Measurements from ENCODE around the gene PTPRCAP. TPM values are rescaled to one million over a fixed set of nuclear protein-coding genes. Genes with fewer than 3 reads are reported as not detected.

Gene PTPRCAP
- total and polyA plus RNA-seq, 4 donors, result 8.8 to 19.0 (median 12.3) TPM

- H3K27me3 ChIP-seq (ENCODE audit: control insufficient read depth in 3 of 3, insufficient read depth in 3 of 3, low read length in 2 of 3), result no peaks in the 10 kb centered on the region
- H3K27ac ChIP-seq (ENCODE audit: low read depth in 1 of 2, low read length in 1 of 2), result no peak overlapping the region
- no peak for ATAC-seq (ENCODE audit: insufficient read depth, low FRiP score)
- TF ChIP-seq CTCF (IDR thresholded peaks at IDR 0.05; ENCODE audit: control extremely low read depth, extremely low read depth), result no peak
- H3K36me3 ChIP-seq (ENCODE audit: control insufficient read depth in 4 of 4, insufficient read depth in 4 of 4, low read length in 4 of 4), result no peaks in the 10 kb centered on the region
- H3K9me3 ChIP-seq (ENCODE audit: control insufficient read depth in 4 of 4, insufficient read depth in 3 of 4, low read length in 3 of 4), result no peaks in the 10 kb centered on the region
- no peak overlapping the region for H3K4me3 ChIP-seq
- peaks cover 0 to 23% (median 5%) of the 10 kb centered on the region in 5 donors for H3K4me1 ChIP-seq (ENCODE audit: control insufficient read depth in 5 of 5, insufficient read depth in 5 of 5, low read length in 5 of 5)
- no peak for DNase-seq
- WGBS, 2 donors, result 87 to 90% methylated on average over 34 of the region's 34 CpGs
- no peak overlapping the region for H3K9ac ChIP-seq (ENCODE audit: insufficient read depth in 1 of 2, low read length in 2 of 2)
Observed at GRCh38 chr11:67423891-67424613, 13.4 kb downstream of the PTPRCAP start.

GRCh38 chr11:67423466-67423865, 14.0 kb downstream of the PTPRCAP start:
- no peak overlapping the region for H3K4me3 ChIP-seq
- H3K27ac ChIP-seq (ENCODE audit: low read depth in 1 of 2, low read length in 1 of 2), result no peak overlapping the region
- H3K36me3 ChIP-seq (ENCODE audit: control insufficient read depth in 4 of 4, insufficient read depth in 4 of 4, low read length in 4 of 4), result no peaks in the 10 kb centered on the region
- ATAC-seq (ENCODE audit: insufficient read depth, low FRiP score), result no peak
- H3K9me3 ChIP-seq (ENCODE audit: control insufficient read depth in 4 of 4, insufficient read depth in 3 of 4, low read length in 3 of 4), result no peaks in the 10 kb centered on the region
- no peak for TF ChIP-seq CTCF (IDR thresholded peaks at IDR 0.05; ENCODE audit: control extremely low read depth, extremely low read depth)
- no peaks in the 10 kb centered on the region for H3K27me3 ChIP-seq (ENCODE audit: control insufficient read depth in 3 of 3, insufficient read depth in 3 of 3, low read length in 2 of 3)
- no peak for DNase-seq
- peaks cover 0 to 24% (median 5%) of the 10 kb centered on the region in 5 donors for H3K4me1 ChIP-seq (ENCODE audit: control insufficient read depth in 5 of 5, insufficient read depth in 5 of 5, low read length in 5 of 5)
- H3K9ac ChIP-seq (ENCODE audit: insufficient read depth in 1 of 2, low read length in 2 of 2), result no peak overlapping the region
- 96 to 98% methylated on average over 13 of the region's 13 CpGs for WGBS, 2 donors

- 61 to 65% methylated on average over 6 of the region's 6 CpGs for WGBS, 2 donors
- Histone ChIP-seq H3K36me3 (ENCODE audit: control insufficient read depth in 4 of 4, insufficient read depth in 4 of 4, low read length in 4 of 4) (no peaks in the 10 kb centered on the region), H3K27ac (ENCODE audit: low read depth in 1 of 2, low read length in 1 of 2) (no peak overlapping the region), H3K4me3 (no peak overlapping the region), H3K4me1 (ENCODE audit: control insufficient read depth in 5 of 5, insufficient read depth in 5 of 5, low read length in 5 of 5) (peaks cover 0 to 30% (median 5%) of the 10 kb centered on the region in 5 donors), H3K9me3 (ENCODE audit: control insufficient read depth in 4 of 4, insufficient read depth in 3 of 4, low read length in 3 of 4) (no peaks in the 10 kb centered on the region), H3K9ac (ENCODE audit: insufficient read depth in 1 of 2, low read length in 2 of 2) (no peak overlapping the region), H3K27me3 (ENCODE audit: control insufficient read depth in 3 of 3, insufficient read depth in 3 of 3, low read length in 2 of 3) (no peaks in the 10 kb centered on the region)
- DNase-seq, result no peak
- no peak for ATAC-seq (ENCODE audit: insufficient read depth, low FRiP score)
- no peak for TF ChIP-seq CTCF (IDR thresholded peaks at IDR 0.05; ENCODE audit: control extremely low read depth, extremely low read depth)
Observed at GRCh38 chr11:67422891-67423290, 14.6 kb downstream of the PTPRCAP start.
